Measurements from ENCODE around the gene FNBP1.
"Not testable (repeated sequence)": the region's sequence is repeated elsewhere in the genome, so short reads cannot be mapped to it uniquely, and the experiment has no call there.

The FNBP1 gene

GRCh38 chr9:129899620-129900019 is 143.4 kb downstream of the FNBP1 start:
- DNase-seq (ENCODE audit: low spot score): no peak
- TF ChIP-seq, protein P1, sequence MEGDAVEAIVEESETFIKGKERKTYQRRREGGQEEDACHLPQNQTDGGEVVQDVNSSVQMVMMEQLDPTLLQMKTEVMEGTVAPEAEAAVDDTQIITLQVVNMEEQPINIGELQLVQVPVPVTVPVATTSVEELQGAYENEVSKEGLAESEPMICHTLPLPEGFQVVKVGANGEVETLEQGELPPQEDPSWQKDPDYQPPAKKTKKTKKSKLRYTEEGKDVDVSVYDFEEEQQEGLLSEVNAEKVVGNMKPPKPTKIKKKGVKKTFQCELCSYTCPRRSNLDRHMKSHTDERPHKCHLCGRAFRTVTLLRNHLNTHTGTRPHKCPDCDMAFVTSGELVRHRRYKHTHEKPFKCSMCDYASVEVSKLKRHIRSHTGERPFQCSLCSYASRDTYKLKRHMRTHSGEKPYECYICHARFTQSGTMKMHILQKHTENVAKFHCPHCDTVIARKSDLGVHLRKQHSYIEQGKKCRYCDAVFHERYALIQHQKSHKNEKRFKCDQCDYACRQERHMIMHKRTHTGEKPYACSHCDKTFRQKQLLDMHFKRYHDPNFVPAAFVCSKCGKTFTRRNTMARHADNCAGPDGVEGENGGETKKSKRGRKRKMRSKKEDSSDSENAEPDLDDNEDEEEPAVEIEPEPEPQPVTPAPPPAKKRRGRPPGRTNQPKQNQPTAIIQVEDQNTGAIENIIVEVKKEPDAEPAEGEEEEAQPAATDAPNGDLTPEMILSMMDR (IDR thresholded peaks at IDR 0.05; ENCODE audit: extremely low read depth, missing control alignments): no peak

- TF ChIP-seq, protein P1 (IDR thresholded peaks at IDR 0.05; ENCODE audit: extremely low read depth, missing control alignments): no peak
- DNase-seq (ENCODE audit: low spot score): no peak
These were observed 144.8 kb downstream of the FNBP1 start for GRCh38 chr9:129898185-129898584.

GRCh38 chr9:129897263-129897662 is 145.7 kb downstream of the FNBP1 start:
- no peak for DNase-seq (ENCODE audit: low spot score)
- TF ChIP-seq, protein P1 (IDR thresholded peaks at IDR 0.05; ENCODE audit: extremely low read depth, missing control alignments): no peak

DNA sequence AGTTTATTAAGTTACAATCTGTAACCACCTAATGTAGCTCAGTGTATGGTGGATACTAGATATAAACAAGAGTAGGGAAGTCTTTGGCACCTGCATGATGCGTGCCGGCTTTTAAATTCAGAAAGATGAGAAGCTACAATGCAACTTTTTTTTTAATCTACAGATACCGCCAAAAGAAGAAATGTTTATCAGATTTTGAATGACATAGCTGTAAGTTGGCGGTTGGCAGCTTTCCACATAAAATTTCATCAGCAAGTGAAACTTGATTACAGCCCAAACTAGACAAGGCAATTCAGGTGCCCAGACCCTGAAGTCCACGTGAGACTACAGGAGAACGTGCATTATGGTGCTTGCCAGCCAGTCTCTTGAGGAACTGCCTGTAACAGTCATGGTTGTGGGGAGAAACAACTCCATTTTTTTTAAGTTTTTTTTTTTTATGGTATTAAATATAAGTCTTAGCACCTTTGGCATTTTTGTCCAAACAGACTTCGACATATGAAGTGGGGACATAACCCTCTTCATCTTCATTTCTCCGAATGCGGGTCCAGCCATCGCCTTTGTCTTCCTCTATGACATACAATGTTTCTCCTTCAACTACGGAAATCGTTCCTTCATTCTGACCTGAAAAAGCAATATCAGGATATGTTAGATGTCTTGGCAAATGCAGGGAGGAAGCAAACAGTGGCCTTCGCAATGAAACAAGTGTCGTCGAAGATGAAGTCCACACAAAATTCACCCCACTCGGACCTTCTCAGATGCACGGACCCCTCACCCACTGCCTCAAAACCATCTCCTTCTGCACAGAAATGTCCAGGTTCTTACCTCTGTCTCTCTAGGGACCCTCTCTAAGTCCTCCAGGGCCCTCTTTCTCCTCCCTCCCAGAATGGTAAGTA is 147.4 kb downstream of the FNBP1 start:
- no peak for DNase-seq (ENCODE audit: low spot score)
- TF ChIP-seq, protein P1 (IDR thresholded peaks at IDR 0.05; ENCODE audit: extremely low read depth, missing control alignments): no peak

DNA sequence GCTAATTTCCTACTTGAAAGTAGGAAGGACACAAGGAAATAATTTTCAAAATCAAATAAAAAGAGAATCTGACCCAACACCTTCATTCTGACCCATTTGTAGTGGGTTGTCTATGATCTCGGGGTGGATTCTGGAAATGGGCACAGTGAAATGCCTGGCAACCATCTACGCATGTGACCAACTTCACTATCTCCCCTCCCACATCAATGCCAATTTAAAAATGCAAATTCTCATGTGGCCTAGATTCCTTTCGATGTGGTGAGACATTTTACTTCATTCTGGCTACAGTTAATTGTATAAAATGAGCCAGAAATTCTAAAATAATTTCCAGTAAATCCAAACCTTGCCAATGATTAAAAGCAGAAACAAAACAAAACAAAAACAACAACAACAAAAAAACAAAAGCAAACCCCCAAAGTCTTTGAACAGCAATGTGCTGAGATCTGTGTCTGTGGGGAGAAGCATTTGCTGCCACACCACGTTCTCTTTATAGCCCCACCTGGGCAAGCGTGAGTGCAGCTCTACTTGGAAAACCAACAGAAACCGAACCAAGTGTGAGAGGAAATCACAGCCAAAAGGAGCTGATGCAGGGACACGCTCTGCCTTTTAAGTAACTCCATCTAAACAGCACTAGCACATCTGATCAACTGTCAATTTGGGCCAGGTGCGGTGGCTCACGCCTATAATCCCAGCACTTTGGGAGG is 148.7 kb downstream of the FNBP1 start:
- no peak for DNase-seq (ENCODE audit: low spot score)
- TF ChIP-seq, protein P1 (IDR thresholded peaks at IDR 0.05; ENCODE audit: extremely low read depth, missing control alignments): no peak

DNA sequence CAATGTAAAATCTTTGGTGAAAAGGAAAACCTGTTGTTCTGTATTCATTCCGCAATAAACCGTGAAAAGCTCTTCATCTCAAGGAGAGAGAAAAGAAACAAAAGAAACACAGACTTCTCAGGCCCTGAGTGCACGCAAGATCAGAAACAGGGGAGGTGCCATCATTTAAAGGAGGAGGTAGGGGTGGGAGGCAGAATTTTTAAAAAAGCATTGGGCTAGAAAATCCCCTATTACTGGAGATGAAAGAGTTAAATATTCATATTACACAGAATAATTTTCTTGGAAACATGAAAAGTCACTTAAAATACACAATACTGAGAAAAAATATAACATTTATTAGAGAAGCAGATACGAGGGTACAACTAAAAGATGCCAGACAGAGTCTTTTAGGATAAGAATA is 151.4 kb downstream of the FNBP1 start:
- TF ChIP-seq, protein P1 (IDR thresholded peaks at IDR 0.05; ENCODE audit: extremely low read depth, missing control alignments): no peak

GRCh38 chr9:129890718-129891299 is 152.2 kb downstream of the FNBP1 start:
- not testable (repeated sequence) for DNase-seq (ENCODE audit: low spot score)

More for the DNA sequence above, 151.4 kb downstream of the FNBP1 start:
- no peak for DNase-seq (ENCODE audit: low spot score)

All from GM20000 (cell line).